ENCODE data around the gene DNER.
"Not testable (repeated sequence)": the region's sequence is repeated elsewhere in the genome, so short reads cannot be mapped to it uniquely, and the experiment has no call there.

Gene DNER, protein sequence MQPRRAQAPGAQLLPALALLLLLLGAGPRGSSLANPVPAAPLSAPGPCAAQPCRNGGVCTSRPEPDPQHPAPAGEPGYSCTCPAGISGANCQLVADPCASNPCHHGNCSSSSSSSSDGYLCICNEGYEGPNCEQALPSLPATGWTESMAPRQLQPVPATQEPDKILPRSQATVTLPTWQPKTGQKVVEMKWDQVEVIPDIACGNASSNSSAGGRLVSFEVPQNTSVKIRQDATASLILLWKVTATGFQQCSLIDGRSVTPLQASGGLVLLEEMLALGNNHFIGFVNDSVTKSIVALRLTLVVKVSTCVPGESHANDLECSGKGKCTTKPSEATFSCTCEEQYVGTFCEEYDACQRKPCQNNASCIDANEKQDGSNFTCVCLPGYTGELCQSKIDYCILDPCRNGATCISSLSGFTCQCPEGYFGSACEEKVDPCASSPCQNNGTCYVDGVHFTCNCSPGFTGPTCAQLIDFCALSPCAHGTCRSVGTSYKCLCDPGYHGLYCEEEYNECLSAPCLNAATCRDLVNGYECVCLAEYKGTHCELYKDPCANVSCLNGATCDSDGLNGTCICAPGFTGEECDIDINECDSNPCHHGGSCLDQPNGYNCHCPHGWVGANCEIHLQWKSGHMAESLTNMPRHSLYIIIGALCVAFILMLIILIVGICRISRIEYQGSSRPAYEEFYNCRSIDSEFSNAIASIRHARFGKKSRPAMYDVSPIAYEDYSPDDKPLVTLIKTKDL

DNA sequence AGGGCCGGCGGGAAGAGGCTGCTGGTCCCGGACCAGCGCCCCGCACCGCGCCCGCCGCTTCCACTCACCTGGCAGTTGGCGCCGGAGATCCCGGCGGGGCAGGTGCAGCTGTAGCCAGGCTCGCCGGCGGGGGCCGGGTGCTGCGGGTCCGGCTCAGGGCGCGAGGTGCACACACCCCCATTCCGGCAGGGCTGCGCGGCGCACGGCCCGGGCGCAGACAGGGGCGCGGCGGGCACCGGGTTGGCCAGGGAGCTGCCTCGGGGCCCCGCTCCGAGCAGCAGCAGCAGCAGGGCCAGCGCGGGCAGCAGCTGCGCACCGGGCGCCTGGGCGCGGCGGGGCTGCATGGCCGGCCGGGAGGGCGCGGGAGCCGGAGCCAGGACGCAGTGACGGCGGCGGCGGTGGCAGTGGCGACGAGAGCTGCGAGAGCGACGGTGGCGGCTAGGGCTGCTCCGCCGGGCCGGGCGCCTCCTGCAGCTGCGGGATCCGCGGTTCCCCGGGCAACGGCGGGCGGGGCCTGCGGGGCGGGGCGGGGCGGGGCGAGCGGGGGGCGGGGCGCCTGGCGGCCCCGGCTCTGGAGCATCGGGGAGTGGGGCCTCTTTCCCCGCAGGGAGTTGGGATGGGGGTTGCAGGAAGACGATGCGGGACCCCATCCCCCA, at the start of gene DNER:
Gene DNER, minus strand, starts transcription at position 476 of the 656 bp plus-strand sequence. Its CDS starts 132 bp downstream, at position 344.
- no peak for DNase-seq (ENCODE audit: low read depth)
- H3K4me3 ChIP-seq (ENCODE audit: low read depth, low read length): peak within 1 kb of the TSS; percentile 53

DNA sequence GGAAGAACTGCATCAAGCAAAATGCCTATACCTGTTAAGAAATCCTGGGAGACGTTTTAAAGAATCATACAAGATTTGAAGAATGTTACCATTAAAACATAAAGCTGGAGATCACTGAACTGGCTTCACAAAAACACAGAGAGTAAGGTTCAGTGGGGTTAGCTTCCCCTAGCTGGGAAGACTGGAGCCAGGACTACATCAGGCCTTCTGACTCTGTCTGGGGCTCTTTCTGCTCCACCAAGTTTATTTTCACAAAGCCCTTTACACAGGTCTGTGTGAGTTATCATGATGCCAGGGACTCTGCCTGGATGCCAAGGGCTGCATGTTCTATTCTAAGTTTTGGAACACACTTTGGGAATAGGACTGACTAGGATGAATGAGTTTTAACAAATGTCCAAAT, 47.3 kb upstream of the DNER start:
- no peak for DNase-seq (ENCODE audit: low read depth)
- H3K4me3 ChIP-seq (ENCODE audit: low read depth, low read length): no peak overlapping the region

DNA sequence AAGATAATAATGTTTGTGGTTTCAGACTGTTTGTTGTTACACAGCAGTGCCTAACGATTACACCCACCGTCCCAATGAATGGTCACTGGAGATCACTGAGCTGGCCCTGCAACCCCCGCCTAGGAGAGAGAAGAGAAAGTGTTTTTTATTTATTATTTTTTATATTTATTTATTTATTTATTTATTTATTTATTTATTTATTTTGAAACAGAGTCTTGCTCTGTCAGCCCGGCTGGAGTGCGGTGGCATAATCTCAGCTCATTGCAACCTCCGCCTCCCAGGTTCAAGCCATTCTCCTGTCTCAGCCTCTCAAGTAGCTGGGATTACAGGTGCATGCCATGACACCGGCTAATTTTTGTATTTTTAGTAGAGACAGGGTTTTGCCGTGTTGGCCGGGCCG, 43.1 kb upstream of the DNER start:
- H3K4me3 ChIP-seq (ENCODE audit: low read depth, low read length); DNase-seq (ENCODE audit: low read depth): not testable (repeated sequence)

DNA sequence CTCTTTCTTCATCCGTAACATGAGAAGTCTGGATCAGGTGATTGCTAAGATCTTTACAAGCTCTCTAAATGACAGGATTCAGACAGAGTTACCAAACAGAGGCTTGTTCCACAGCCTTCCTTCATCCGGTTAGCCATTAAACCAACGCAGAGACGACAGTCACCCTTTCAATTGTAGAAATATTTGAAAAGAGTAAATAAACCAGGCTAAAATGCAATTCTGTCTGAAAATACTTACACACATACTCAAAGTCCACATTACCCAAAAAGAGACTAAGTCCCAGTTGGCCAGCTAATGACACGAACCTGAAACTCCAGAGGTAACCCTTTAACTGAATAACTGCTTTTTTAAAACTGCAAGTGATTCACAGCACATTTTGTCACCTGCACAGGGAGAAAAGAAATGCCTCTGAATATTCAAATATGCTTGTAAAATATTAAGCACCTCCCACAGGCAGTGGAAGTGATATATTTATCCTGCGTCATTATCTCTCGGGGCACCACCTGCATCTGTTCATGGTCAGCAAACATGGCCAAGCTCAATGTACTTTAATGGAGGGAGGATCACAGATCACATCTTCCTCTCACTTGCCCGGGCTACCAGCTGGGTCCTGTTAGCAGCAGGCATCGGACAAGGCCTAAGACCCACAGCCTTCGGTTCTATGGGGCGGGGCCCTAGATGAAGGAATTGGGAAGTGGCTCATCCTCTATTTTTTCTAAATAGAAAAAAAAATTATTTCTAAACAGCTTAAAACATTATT, 38.8 kb upstream of the DNER start:
- DNase-seq (ENCODE audit: low read depth): no peak
- no peak overlapping the region for H3K4me3 ChIP-seq (ENCODE audit: low read depth, low read length)

DNA sequence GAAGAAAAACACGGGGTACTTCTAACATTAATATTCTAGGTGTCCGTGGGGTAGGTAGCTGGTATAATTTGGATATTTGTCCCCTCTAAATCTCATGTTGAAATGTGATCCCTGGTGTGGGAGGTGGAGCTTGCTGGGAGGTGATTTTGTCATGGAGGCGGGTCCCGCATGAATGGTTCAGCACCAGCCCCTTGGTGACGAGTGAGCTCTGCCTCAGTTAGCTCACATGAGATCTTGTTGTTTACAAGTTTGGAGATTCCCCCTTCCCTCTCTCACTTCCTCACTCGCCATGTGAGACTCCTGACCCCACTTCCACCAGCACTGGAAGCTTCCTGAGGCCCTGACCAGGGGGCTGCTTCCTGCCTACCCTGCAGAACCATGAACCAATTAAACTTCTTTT, 35.4 kb upstream of the DNER start:
- no peak for DNase-seq (ENCODE audit: low read depth)
- no peak overlapping the region for H3K4me3 ChIP-seq (ENCODE audit: low read depth, low read length)

DNA sequence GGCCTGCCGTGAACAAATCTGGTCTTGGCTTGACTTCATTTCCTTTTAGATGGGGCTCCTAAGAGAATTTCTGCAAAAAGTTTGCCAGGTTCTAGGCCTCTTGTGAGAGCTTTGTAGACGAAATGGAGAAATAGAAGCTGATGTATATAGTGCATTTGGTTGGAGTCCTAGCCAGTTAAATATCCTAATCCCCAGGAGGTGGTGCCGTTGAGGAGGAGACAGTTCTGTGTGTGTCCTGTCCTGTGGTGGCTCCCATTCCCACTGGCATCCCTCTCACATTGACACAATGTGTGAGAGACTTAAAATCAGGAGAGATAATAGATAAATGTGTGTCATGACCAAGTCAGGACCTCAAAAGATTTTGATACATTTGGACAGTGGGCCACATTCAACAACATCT, 34.6 kb upstream of the DNER start:
- DNase-seq (ENCODE audit: low read depth): no peak
- H3K4me3 ChIP-seq (ENCODE audit: low read depth, low read length): no peak overlapping the region

DNA sequence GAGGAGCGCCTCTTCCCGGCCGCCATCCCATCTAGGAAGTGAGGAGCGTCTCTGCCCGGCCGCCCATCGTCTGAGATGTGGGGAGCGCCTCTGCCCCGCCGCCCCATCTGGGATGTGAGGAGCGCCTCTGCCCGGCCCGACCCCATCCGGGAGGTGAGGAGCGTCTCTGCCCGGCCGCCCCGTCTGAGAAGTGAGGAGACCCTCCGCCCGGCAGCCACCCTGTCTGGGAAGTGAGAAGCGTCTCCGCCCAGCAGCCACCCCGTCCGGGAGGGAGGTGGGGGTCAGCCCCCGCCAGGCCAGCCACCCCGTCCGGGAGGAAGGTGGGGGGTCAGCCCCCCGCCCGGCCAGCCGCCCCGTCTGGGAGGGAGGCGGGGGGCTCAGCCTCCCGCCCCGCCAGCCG, 28.3 kb upstream of the DNER start:
- H3K4me3 ChIP-seq (ENCODE audit: low read depth, low read length); DNase-seq (ENCODE audit: low read depth): not testable (repeated sequence)

DNA sequence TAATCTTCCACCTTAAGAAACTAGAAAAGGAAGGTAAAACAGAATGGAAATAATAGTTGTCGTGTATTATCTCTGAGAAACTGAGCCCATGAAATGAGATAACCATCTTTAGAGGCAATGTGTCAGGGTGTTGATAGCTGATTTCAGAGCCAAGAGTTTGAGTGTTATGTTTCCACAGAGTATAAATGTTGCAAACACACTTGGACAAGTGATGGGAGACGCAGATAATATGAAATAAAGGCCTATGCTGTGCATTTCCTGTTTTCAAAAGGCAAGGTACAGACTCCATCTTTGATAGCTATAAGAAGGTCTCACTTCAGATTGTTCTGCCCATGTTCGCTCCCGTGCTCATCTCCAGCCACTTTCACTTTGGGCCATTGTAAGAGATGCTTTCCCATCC, 25.9 kb upstream of the DNER start:
- no peak for DNase-seq (ENCODE audit: low read depth)
- H3K4me3 ChIP-seq (ENCODE audit: low read depth, low read length): no peak overlapping the region

DNA sequence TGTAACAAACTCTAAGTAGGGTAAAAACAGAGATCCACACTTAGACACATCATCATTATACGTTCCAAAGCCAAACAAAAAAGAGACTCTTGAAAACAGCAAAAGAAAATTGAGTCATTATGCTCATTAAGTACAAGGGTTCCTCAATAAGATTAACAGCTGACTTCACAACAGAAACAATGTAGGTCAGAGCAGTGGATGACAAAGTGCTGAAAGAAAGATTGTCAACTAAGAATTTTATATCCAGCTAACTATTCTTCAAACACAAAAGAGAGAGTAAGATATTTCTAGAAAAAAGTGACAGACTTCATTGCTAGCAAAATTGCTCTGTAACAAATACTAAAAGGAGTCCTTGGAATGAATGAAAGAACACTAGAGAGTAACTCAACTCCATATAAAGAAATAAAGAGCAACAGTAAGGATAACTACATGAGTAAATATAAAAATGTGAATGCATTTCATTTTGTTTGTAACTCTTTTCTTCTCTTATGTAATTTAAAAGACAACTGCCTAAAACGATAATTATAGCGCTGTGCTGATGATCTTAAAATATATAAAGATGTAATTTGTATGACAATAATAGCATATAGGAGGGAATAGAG, 23.8 kb upstream of the DNER start:
- no peak for DNase-seq (ENCODE audit: low read depth)

DNA sequence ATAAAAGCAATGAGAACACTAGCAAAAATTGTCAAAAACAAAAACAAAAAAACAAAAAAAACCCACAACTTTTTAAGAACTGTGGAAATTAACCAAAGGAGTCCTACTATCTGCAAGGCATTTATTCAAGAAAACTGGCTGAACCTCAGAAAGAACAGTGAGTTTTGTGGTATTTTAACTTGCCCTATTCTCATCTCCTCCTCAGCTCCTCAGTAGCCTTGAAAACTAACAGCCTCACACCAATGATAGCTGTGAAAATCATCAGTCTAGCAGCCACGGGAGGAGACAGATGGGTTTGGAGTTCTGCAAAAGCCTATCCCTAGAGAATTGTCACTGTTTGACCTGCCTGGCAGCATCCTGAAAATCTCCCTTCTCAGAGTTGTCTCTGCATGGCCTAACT, 20.1 kb upstream of the DNER start:
- DNase-seq (ENCODE audit: low read depth): no peak
- H3K4me3 ChIP-seq (ENCODE audit: low read depth, low read length): no peak overlapping the region

More for the DNA sequence above, 23.8 kb upstream of the DNER start:
- H3K4me3 ChIP-seq (ENCODE audit: low read depth, low read length): no peak overlapping the region

DNA sequence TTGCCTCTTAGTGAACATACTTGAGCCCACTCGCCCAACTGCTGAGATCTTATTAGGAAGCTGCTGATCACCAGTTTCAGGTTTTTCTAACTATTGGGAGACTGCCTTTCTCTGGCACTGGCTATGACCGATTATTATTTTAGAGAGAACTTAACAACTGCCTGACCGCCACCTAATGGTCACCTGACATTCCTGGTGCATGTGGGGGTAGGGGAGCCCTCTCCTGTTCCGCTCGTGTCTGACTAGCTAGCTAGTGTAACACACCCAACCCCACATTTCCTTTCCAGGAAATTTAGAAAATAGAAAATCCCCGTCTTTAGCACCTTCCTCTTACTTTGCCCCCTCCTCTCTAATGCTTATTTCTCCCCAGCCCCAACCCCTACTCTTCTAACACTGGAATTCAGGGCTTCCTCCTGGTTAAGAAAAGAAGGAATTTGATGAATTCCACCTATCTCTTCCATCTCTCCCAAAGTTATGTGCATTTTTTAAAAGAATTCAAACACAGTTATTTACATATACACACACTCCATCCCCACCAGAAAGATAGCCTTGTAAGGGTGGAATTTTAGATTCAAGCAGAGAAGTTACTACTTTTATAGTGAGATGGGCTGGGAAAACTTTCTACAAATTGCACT, 19.4 kb upstream of the DNER start:
- no peak overlapping the region for H3K4me3 ChIP-seq (ENCODE audit: low read depth, low read length)
- no peak for DNase-seq (ENCODE audit: low read depth)

DNA sequence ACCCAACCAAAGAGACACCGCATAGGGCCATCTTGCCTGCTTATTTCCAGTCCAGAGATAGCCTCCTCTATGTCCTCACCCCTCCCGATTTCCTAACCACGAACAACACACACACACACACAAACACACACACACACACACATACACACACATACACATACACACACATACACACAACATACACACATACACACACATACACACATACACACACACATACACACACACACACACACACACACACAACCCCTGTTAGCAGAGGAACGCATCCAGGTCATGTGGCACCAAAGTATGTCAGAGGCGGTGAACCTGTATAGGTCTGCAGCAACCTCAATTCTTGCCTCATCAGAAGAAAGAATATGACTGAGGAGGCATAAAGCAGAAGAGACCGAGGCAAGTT, 18.5 kb upstream of the DNER start:
- DNase-seq (ENCODE audit: low read depth): no peak
- no peak overlapping the region for H3K4me3 ChIP-seq (ENCODE audit: low read depth, low read length)

DNA sequence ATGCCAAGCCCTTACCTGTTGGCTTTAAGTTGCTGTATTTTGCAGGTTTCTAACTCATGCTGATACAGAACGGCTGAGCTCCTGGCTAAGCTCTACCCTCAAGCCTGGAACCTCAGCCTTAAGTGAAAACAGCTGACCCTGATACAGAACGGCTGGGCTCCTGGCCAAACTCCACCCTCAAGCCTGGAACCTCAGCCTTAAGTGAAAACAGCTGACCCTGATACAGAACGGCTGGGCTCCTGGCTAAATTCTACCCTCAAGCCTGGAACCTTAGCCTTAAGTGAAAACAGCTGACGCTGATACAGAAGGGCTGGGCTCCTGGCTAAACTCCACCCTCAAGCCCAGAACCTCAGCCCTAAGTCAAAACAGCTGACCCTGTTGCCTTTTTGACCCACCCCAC, 17.6 kb upstream of the DNER start:
- DNase-seq (ENCODE audit: low read depth): peak; percentile 12
- H3K4me3 ChIP-seq (ENCODE audit: low read depth, low read length): no peak overlapping the region

DNA sequence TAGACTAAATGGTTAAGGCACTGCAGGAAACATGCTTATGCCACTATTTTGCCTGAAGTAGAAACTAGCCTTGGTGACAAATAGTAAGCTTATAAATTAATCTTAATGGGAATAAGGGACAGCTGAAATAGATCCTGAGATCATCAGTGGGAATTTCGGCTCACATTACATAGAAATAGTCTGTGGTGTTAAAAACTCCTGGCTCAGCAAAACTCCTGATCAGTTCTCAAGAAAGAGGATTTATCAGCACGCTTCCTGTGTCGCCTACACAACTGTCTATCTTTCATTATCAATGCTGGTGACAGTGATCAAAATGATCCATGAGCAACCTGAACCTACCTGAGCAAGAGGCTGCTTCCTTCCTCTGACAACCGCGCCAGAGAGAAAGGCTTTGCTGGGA, 17.0 kb upstream of the DNER start:
- DNase-seq (ENCODE audit: low read depth): no peak
- no peak overlapping the region for H3K4me3 ChIP-seq (ENCODE audit: low read depth, low read length)

DNA sequence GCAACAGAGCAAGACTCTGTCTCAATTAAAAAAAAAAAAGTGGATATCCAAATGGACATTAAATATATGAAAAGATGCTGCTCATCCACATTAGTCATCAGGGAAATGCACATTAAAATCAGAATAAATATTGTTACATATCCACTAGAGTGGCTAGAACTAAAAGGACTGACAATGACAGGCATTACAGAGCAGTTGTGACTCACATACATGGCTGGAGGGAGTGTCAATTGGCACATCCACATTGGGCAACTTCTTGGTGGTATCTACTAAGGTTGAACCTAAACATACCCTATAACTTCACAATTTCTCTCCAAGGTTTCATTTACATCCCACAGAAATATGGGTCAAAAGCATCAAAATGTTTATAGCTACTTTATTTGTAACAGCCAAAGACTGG, 14.0 kb upstream of the DNER start:
- no peak overlapping the region for H3K4me3 ChIP-seq (ENCODE audit: low read depth, low read length)
- DNase-seq (ENCODE audit: low read depth): no peak

DNA sequence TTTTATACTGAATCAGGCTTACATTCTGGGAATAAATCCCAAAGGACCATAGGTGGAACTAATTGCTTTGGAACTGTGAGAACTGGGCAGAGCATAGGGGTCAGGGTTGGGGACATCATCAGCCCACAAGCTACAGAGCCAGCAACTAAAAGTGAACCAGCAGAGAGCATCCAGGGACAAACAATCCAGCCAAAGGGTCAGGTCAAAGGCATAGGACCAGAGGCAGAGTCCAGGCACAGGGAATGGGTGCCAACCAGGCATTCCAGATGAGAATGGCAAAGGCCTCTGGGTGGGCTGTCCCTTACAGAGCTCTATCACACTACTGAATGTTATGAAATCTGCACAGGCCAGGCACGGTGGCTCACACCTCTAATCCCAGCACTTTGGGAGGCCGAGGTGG, 12.3 kb upstream of the DNER start:
- H3K4me3 ChIP-seq (ENCODE audit: low read depth, low read length): no peak overlapping the region
- no peak for DNase-seq (ENCODE audit: low read depth)

DNA sequence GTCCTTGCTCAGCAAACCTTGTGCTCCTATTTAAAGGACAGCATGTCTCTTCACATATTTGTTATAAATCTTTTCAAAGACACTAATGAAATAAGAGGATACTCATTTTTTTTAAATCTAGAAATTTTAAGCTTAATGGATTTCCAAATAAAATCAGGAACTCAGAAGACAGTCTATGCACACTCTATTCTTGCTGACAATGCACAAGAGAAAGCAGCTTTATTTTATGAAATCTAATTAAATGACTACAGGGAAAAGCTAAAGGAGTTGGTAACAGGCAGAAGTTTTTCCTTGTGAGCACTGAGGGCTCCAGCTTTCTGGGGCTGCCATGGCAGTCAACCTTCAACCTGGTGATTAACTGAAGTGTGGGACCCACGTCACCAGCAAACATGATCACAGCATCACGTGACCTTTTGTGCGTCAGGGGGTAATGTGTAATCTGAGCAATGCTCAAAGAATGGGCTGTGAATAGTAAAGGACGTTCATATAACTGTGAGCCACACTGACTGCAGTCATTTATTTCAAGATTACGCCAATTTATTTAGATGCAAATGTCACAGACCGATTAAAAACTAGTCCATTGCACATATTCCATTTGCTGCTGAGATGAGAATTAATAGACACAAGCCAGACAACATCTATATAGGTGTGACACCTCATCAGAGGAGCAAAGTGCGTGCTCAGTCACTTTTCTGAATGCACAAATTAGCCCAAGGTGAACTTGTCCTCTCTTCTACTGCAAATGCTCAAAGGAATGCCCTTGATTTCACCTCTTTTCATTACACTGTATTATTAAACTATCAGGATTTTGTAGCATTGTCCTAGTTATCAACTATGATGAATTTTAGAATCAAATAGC, 11.6 kb upstream of the DNER start:
- peak; percentile 82 for DNase-seq (ENCODE audit: low read depth)
- no peak overlapping the region for H3K4me3 ChIP-seq (ENCODE audit: low read depth, low read length)

DNA sequence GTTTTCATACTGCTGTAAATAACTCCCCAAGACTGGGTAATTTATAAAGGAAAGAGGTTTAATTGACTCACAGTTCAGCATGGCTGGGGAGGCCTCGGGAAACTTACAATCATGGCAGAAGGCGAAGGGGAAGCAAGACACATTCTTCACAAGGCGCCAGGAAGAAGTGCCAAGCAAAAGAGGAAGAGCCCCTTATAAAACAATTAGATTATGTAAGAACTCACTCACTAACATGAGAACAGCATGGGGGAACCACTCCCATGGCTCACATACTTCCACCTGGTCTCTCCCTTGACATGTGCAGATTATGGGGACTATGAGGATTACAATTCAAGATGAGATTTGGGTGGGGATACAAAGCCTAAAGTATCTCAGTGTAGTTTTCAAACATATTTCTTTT, 8.8 kb upstream of the DNER start:
- DNase-seq (ENCODE audit: low read depth); H3K4me3 ChIP-seq (ENCODE audit: low read depth, low read length): not testable (repeated sequence)
